Stimulated activated CD8-positive, alpha-beta memory T cell treated with anti-CD3 and anti-CD28 coated beads, Interleukin-15, amount 100 ng/mL, for 24 hours (primary cell): ENCODE results near the gene TREH.

Experiments
- DNase-seq: peaks from one replicate; pipeline ENCODE4 v3.0.0-alpha.2; 2020; ENCODE audit warnings: low read depth

TREH gene

DNA sequence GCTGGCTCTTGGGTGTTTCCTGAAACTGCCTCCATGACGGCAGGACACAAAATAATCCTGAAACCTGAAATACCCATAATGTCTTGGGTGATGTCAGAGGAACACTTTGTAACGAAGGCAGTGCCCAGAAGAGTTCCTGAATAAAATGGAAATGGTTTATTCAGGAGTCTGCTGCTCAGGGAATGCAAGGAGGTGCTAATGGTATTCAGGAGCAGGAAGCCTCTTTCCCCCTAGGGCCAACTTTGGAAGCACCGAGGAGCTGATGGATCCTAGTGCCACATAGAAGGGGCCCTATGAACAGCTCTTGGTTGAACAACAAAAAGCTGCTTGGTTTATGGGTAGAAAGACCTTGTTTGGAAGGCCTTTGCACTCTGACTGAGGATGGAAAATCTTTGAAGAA, 15.5 kb downstream of the TREH start:
- no peak for DNase-seq

DNA sequence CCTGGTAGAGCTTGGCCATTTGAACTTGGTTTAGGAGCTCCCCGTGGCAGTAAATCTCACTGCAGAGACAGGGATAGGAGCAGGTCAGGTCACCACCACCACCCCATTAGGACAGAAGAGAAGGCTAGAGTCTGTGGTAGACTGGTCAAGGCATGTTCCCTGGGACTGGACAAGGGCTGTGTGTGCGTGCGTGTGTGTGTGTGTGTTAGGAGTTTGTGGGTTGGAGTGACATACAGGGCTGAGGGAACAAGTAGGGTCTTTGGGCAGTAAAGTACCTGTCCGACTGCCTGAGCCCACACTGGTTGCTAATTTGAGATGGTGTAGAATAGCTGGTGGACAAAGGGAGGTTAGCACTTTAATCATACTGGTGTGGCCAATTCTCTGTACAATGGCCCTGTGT, 16.1 kb downstream of the TREH start:
- DNase-seq = no peak

DNA sequence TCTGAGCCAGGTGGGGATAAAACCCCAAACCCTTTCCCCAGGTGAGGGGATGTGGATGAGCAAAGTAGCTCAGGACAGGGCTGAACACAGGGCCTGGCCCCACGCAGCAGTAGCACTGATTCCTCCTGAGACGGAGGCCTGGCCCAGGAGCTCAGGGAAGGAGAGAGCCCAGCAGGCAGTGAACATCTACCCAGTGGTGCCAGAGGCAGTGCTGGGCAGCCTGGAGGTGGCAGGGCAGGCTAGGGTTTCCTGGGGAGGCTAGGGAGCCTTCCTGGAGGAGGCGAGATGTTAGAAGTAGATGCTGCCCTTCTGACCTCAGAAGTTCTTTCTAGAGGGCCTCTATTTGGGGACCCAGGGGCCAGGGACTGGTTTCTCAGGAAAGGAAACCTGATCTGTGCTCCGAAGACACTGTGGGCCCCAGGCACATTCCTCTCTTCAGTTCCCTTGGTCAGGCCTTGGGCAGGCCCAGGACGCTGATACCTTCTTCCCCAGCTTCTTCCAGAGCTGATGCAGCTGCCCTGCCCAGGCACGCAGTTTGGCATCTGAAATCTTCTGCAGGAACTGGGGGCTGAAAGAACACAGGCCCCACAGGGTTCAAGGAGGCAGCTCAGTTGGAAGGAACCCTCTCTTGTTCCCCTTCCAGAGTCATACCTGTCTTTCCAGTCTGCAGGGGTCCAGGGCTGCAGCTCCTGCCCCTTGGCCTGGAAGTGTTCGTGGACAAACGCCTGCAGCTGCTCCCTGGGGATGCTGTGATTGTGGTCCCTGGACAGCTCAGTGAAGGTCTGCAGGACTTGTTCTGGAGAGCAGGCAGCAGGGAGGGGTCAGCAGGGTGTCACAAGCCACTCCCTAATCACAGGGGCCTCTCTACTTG, 16.8 kb downstream of the TREH start:
- DNase-seq = no peak

DNA sequence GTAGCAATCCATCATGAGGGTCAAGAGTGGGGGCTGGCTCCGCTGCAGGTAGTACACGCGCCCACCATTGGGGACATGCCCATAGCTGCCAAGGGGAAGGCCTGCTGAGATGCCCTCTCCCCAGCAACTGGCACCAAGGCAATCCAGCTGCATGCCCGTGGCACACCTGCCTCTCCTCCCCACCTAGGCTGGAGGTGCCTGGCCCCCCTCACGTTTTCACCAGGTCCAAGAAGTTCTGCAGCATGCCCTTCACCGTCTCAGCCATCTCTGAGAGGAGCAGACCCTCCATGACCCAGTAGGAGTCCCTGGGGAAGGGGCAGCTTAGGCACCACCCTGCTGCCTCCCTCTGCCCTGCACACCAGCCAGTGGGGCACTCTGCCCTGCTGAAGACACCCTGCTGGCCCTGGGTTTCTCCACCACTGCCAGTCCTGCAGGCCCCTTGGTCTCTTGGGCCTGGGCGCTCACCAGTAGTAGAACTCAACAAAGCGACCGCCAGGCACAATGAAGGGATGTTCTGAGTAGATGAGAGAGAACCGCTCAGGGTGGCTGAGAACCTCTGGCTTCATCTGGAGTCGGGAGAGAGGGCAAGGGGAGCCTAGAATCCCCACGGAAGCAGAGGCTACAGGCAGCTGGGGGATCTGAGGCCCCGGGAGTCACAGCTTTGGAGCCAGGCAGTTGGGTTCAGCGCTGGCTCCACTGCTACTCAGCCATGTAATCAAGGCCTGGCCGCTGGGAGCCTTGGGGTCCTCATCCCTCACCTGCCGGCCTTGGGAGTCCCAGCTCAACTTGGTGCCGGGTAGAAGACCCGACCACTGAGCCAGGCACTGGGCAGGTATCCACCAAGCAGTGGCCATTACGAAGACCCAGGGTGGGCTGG, 17.8 kb downstream of the TREH start:
- DNase-seq = no peak

DNA sequence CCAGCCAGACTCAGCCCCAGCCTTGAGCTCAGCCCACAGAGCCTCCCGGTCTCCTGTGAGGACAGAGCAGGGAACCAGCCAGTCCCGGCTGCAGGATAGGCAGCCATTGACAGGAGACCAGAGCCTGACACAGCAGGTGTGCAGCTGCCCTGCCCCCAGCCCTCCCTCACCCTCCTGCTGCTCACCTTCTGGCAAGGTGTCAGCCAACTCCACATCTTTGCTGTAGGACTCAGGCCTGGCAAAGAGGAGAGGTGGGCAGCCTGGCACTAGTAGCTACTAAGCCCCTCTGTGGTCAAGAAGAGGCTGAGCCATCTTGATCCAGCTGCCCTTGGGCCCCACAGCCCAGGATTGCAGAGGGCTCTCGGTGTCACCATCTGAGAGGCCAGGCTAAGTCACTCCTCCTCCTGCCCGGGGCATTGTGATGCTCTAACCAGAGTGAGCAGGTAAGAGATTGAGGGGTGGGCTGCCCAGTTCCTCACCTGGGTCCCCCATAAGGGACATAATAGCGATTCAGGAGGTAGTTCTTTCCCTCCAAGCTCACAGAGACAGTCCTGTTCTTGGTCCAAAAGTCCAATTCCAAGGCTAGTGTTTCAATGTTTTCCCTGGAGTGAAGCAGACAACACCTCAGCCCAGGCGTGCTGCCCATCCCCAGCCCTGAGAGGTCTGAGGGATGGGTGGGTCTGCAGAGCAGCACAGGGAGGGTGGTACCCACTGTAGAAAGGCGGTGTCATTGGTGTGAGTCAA, 18.6 kb downstream of the TREH start:
- no peak for DNase-seq

DNA sequence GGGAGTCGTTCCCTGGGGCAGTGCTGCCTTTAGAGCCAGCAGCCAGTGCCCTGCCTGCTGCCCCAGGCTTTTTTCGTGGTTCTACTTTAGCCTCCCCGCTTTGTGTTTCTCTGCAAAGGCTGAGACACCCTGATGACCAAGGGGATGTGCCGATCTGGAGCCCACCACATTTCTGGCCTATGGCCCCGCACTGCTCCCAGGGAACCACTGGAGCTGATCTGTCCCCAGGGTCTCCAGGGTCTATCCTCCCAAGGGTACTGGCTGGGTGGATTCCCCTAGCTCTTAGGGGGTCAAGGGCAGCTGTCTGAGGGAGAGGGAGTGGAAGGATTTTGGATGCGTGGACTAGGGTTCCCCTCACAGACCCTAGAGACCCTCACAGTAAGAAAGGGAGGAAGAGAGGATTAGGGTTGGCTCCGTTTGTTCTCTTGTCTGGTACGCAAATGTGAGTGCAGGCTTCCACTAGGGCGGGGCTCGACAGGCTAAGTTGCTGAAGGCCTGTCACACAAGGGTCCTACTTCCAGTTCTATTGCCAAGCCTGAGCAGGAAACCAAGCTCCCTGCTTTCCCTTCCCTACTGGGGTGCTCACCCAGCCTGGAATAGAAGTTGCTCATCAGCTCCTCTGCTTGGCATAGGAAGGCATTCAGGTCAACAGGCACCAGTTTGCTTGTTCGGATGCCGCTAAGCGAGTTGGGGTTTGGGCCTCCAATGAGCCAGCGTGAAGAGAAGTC, 19.3 kb downstream of the TREH start:
- DNase-seq = no peak

DNA sequence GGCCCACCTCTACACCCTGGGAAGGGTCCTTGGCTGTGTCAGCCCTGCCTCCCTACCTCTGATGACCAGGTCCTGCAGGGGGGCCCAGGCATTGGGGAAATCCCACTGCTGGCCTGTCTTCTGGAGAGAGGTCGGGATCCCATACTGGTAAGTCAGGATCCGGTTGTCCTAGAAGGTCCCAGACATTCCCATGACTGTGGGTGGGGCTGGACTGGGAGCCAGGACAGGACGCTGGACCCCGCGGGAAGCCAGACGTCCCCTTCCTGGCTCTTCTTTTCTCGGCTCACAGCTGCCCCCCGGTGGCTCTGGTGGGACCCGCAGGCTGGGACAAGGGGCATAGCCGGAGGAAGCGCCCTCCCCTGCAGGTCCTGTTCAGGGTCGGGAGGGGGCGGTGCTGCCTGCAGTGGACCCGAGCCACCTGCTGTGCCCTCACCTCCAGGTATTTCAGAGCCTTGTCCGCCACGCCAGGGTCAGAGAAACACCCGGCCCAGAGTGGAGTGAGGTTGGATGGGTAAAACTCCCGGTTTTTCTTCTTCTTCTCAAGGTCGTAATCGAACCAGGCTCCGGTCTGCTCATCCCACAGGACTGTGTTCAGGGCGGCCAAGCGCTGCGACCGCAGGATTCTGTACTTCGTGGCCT, 20.0 kb downstream of the TREH start:
- DNase-seq = peak; percentile 67

DNA sequence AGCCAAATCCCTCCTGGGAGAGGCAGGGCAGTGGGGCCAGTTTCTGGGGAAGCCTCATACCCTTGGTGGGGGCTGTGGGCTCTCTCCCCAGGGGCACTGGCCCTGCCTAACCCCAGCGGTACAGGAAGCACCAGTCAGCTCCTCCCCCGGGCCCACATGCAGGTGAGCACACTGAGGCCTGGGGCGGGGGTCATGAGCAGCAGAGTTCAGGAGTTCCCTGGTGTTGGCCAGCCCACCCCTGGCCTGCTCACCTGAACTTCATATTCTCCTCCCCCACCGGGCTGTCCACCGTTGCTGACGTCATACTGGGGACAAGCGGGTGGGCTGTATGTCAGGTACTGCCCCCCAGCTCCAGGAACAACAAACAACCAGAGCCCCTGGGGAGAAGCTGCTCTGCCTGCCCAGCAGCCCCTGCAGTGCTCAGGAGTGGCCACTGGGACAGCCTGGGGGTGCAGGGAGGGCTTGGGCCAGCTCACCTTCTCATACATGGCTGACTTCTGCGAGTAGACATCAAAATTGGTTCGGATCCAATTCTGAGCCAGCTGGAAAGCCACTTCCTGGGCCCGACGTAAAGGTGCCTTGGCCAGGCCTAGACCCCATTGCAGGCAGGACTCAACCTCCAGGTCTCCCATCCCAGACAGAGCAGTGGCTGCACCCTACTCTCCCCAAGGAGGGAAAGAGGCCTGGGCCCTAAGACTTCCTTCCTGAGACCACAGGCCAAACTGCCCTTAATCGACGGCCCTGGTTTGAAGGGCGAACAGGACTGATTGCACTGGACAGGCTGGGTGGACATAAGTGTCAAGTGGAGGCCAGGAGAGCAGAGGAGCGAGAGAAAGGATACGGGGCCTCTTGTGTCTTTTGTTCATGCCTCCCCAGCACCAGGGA, 20.8 kb downstream of the TREH start:
- DNase-seq = no peak

DNA sequence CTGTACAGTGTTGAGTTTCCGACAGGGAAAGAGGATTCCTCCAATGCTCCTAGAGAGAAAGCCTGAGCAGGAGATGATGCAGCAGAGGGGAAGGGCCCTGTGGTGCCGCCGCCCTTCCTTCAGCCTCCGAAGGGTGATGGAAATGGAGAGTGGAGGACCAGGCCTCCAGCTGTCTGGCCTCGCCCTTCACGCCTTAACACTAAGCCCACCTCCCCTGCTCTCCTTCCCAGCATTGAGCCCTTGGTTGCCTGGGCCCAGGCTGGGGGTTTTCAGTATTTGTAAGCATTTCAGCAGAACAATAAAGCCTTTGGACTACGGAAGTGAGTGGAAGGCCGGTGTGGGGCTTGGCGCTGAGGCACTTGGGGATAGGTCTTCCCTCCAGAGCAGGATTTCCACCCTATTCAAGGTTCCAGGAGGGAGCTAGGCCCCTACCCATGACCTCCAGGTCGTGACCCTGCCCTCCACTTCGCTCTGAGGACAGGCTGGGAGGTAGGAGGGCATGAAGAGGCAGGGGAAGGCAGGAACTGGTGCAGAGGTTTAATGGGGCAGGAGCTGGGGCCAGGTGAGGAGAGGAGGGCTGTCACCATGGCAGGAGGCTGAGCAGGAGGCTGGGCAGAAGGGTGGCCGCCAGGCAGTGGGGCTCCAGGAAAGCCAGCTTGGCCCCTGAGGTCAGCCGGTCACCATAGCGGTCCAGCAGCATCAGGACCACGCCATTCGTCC, 21.6 kb downstream of the TREH start:
- DNase-seq = no peak

DNA sequence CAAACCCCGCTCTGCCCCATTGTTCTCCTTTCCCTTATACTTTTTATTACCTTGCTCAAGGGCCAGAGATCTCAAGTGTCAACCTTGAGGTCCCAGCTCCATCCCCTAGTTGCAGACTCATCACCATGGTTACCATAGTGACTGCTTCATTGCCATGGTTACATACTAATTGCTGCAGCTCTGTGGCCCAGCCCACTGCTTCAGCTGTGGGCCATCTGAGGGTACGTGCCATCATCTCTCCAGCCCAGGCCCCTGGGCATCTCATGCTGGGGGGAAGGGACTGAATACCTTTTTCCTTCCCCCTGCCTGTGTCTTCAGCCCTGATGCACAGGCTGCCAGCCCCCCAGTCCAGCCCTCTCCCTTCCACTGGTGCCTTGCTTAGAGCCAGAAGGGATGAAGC, 22.2 kb downstream of the TREH start:
- no peak for DNase-seq

DNA sequence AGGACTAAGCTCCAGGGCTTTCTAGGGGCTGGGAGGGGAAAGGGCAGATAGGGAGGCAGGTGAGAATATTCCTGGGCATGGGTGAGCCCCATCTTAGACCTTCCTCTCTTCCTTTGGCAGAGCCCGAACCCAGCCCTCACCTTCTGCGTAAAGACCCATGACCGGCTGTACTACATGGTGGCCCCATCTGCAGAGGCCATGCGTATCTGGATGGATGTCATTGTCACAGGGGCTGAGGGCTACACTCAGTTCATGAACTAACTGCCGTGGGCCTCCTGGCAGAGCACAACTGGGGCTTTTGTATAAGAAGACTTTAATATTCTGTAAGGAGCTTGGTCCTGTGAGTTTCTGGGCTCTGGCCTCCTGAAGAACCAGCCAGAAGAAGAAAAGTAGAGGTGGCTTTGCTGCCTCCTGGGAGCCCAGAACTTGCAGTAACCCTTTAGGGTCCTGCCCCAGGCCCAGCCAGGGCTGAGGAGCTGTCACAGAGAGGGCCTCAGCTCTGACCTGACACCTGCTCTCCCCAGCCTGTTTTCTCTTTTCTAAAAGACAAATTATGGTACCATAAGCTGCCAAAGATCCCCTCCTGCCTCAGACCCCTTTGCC, 22.8 kb downstream of the TREH start:
- DNase-seq = no peak

DNA sequence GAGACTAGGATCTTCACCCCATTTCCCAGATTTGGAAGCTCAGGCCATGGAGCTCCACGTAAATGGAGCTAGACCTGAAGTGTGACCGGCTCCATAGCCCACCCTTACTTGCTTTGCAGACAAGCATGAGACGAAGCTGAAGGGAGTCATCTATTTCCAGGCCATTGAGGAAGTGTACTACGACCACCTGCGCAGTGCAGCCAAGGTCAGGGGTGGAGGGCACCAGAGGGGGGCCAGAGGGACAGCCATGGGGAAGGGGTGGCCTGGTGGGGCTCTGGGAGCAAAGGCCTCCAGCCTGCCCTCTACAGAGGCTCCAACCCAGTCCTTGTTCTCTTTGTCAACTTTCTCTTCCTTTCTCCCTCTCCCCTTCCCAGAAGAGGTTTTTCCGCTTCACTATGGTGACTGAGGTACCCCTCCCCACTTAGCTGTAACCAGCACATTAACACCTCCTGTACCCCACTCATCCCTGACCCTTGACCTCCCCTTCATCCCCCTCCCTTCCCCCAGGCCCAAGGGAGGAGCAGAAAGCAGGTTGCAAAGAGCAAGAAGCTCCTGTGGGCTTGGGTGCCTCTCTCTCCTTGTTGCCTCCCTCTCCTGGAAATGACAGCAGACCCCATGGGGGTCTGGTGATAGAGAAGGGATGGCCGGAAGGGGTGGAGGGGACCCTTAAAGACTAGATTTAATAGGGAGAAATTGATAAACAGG, 23.8 kb downstream of the TREH start:
- no peak for DNase-seq

DNA sequence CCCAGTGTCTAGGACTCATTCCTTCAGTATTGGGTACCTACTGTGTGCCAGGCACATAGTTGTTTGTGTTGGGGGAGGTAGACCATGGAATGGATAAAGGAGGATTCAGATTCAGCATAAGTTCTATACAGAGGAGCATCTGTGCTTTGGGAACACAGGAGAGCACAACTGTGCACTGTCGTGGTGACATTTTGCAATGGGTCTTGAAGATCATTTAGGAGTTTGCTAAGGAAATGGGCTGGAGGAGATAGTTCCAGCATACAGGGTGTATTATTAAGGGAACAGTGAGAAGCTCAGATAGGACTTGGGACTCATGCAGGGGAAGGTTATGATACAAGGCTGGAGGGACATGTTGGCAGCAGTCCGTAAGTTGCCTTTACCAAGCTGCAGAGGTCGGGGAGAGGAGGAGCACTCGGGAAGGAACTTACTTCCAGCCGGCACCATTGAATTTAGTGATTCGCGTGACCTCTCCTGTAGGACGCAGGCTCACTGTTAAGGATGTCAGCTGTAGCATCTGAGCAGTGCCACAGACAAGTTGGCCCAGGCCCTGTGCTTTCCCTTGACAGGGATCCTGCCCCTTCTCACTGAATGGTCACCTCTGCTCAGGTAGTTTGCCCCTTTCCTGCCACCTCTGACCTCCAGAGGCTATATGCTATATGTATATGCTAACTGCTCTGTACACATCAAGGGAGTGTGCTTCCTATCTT, 25.6 kb downstream of the TREH start:
- DNase-seq = no peak

DNA sequence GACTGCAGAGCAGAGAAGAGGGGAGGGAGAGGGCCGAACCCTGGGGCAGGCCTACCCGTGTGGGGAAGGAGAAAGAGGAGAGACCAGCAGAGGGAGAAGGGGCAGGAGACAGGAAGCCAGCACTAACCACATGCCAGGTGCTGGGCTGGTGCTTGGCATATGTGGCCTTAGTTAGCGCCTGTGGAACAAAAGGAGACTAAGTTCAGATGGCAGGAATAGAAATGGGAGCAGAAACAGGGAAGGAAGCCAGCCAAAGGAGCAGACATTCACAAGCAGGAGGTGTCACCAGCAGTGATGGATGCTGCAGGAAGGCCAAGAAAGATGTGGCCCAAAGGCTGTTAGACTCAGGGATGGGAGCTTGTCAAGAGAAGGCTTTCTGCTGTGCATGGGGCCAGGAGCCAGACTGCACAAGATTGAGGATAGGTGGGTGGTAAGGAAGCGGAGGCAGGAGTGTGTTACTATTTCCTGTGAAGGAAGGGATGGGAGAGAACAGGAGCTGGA, 26.7 kb downstream of the TREH start:
- no peak for DNase-seq

DNA sequence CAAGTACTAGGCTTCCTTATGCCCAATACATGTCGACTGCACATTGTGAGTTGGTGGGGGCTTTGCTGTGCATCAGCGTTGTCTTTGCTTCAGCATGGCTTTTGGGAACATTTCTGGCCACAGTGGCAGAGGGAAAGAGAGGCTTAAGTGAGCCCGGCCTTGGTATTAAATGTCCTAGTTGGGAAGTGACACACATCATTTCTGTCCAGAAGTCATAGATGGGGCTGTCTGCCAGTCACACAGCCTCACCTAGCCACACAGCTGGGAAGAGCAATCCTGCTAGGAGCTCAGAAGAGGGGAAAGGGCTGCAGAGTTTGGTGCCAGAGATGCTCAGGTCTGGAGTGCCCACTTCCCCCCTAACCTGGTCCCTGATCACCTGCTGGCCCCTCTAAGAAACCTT, 27.6 kb downstream of the TREH start:
- no peak for DNase-seq

DNA sequence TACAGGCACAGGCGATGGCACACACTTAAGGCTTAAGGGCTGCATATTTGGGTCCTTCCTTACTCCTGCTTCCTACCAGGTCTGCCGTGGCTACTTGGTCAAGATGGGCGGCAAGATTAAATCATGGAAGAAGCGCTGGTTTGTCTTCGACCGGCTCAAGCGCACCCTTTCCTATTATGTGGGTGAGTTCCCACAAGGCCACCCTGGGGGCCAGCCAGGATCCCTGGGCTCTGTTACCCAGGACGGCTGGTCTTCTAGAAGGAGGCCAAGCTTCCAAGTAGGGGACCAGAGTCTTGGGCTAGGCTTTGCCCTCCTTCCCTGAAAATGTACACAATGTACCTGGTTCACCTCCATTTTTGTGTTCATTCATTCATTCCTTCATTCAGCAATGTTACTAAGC, 29.1 kb downstream of the TREH start:
- no peak for DNase-seq

DNA sequence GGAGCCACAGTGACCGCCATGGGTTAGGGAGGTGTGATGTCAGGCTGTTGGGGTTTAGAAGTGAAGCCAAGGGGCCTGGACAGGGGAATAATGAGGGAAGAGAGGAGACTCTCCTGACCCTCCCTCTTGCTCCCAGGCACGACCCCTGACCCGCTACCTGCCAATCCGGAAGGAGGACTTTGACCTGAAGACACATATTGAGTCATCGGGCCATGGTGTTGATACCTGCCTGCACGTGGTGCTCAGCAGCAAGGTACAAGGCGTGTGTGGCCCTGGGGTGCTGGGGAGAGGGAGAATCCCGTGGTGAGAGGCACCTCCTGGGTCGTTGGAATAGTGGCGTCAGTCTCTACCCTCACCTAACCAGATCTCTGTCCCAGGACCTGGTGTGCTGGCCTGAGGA, 29.5 kb downstream of the TREH start:
- DNase-seq = no peak

DNA sequence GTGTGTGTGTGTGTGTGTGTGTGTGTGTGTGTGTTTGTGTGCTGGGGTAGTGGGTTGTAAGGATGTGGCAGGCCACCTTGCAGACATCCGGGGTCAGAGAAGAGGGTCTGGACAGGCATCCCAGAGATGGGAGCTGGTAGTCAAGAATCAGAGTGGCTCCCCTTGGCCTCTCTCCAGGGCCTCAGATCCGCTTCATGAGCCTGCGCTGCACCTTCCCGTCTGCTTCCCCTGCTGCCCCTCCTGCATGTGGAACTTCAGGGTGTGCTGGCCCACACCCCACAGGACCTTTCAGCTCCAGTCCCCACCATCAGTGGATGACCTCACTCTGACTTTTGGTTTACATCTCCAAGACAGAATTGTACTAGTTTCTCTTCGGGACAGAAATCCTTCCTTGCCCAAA, 31.2 kb downstream of the TREH start:
- no peak for DNase-seq
